NK-92 treated with Interleukin-12 subunit alpha and Interleukin-12 subunit beta, amount 100 ng/mL, for 24 hours (cell line): ENCODE data around the gene IGLON5.

ENCODE experiments used
- DNase-seq: peaks from one replicate; lab custom pipeline; 2025; lab: John Stamatoyannopoulos, UW

IGLON5 gene

GRCh38 chr19:51317968-51318367, 6.5 kb downstream of the IGLON5 start:
- no peak for DNase-seq

- no peak for DNase-seq
Observed at GRCh38 chr19:51318687-51319648, 7.5 kb downstream of the IGLON5 start.

GRCh38 chr19:51319649-51320279, 8.3 kb downstream of the IGLON5 start:
- no peak for DNase-seq

- no peak for DNase-seq
Observed at GRCh38 chr19:51320280-51320657, 8.8 kb downstream of the IGLON5 start.

GRCh38 chr19:51321799-51322198, 10.4 kb downstream of the IGLON5 start:
- no peak for DNase-seq

- DNase-seq: no peak
Observed at GRCh38 chr19:51323481-51324166, 12.2 kb downstream of the IGLON5 start.

GRCh38 chr19:51324167-51324481, 12.7 kb downstream of the IGLON5 start:
- DNase-seq: no peak

- no peak for DNase-seq
Observed at GRCh38 chr19:51325161-51325976, 13.9 kb downstream of the IGLON5 start.

- DNase-seq: no peak
Observed at GRCh38 chr19:51326216-51327065, 15.0 kb downstream of the IGLON5 start.

- DNase-seq: no peak
Observed at GRCh38 chr19:51327066-51328001, 15.9 kb downstream of the IGLON5 start.

GRCh38 chr19:51329411-51329810, 18.0 kb downstream of the IGLON5 start:
- no peak for DNase-seq

GRCh38 chr19:51330366-51330765, 18.9 kb downstream of the IGLON5 start:
- no peak for DNase-seq

- no peak for DNase-seq
Observed at GRCh38 chr19:51331193-51331592, 19.7 kb downstream of the IGLON5 start.

- DNase-seq: no peak
Observed at GRCh38 chr19:51331716-51332115, 20.3 kb downstream of the IGLON5 start.

GRCh38 chr19:51333836-51334460, 22.5 kb downstream of the IGLON5 start:
- DNase-seq: no peak

- DNase-seq: no peak
Observed at GRCh38 chr19:51337141-51337860, 25.9 kb downstream of the IGLON5 start.

GRCh38 chr19:51337861-51338562, 26.6 kb downstream of the IGLON5 start:
- DNase-seq: no peak
